Progenitor cell of endocrine pancreas (in vitro differentiated cells): Measurements from ENCODE around the gene C4orf50. TPM values are rescaled to one million over a fixed set of nuclear protein-coding genes. Genes with fewer than 3 reads are reported as not detected.

Experiments
- DNase-seq: peaks from one replicate; pipeline ENCODE4 v3.0.0; 2021; ENCODE audit warnings: low spot score; ENCODE audit not compliant: unreplicated experiment
- H3K27ac Mint-ChIP-seq: 2 replicates; pipeline ENCODE4 v1.8.0; 2021; ENCODE audit warnings: mild to moderate bottlenecking, moderate library complexity, mixed read lengths
- H3K27me3 Mint-ChIP-seq: 2 replicates; pipeline ENCODE4 v1.8.0; 2021; ENCODE audit warnings: mixed read lengths
- H3K36me3 Mint-ChIP-seq: 2 replicates; pipeline ENCODE4 v1.8.0; 2022; ENCODE audit warnings: mixed read lengths; ENCODE audit not compliant: insufficient read depth
- H3K4me1 Mint-ChIP-seq: 2 replicates; pipeline ENCODE4 v1.8.0; 2021; ENCODE audit warnings: low read depth, mixed read lengths
- H3K4me3 Mint-ChIP-seq: 2 replicates; pipeline ENCODE4 v1.8.0; 2021; ENCODE audit warnings: low read depth, mild to moderate bottlenecking, moderate library complexity, mixed read lengths
- H3K9me3 Mint-ChIP-seq: 2 replicates; pipeline ENCODE4 v1.8.0; 2021; ENCODE audit warnings: low read depth, mixed read lengths
- CTCF ChIP-seq: fragments of 200-600 bp; sonication (generic); IDR thresholded peaks from one replicate; pipeline ENCODE4 v1.5.0; 2021; ENCODE audit warnings: antibody characterized with exemption, mild to moderate bottlenecking; ENCODE audit not compliant: unreplicated experiment
- total RNA-seq: library from RNA; stranded (reverse); gene quantifications from 2 replicates; pipeline ENCODE4 v1.2.1, GENCODE V29; 2021

C4orf50 gene
- total RNA-seq, 1 donor from 2014 or later = 0.19 TPM

- Mint-ChIP-seq H3K27me3 (peaks cover 10% of the 10 kb centered on the region), H3K27ac (no peak overlapping the region), H3K36me3 (no peaks in the 10 kb centered on the region), H3K4me3 (no peak overlapping the region), H3K4me1 (peaks cover 2% of the 10 kb centered on the region), H3K9me3 (peaks cover 12% of the 10 kb centered on the region)
- no peak for DNase-seq
- TF ChIP-seq CTCF = no peak
These were observed 36.8 kb upstream of the C4orf50 start for GRCh38 chr4:6055030-6055429.

DNA sequence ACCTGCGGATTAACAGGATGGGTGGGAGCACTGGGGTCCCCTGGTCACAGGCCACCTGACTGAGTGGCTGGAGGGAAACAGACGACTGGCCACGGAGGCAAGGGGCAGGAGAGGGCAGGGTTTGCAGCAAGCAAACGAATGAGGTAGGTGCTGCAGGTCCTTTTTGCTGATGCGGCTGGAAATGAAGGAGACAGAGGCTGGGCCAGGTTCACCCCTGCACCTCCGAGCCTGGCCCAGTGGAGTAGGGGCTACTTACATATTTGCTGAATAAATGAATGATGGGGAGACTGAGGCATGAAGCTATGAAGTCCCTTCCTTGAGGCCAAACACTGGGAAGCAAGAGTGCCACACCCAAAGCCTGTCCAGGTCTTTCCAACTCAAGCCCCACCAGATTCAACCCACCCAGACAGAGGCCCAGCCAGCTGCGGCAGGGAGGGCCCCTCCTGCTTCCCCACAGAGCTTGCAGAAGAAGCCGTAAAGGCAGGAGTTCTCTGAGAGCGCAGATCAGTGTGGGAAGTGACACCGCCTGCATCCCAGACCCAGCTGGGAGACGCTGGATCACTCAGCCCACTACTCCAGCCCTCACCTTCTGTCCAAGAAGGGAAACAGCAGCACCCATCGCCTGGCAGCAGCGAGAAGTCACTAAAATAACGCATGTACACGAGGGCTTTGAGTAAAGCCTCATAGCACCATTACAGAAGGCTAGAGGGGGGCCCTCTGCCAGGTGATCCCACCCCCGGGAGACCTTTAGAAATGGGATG, 36.1 kb upstream of the C4orf50 start:
- peaks cover 16% of the 10 kb centered on the region for H3K27me3 Mint-ChIP-seq
- H3K36me3 Mint-ChIP-seq = no peaks in the 10 kb centered on the region
- TF ChIP-seq CTCF = no peak
- H3K4me1 Mint-ChIP-seq = peaks cover 2% of the 10 kb centered on the region
- peaks cover 10% of the 10 kb centered on the region for H3K9me3 Mint-ChIP-seq
- no peak for DNase-seq
- H3K4me3 Mint-ChIP-seq = no peak overlapping the region
- no peak overlapping the region for H3K27ac Mint-ChIP-seq

- H3K36me3 Mint-ChIP-seq = no peaks in the 10 kb centered on the region
- no peak overlapping the region for H3K27ac Mint-ChIP-seq
- H3K9me3 Mint-ChIP-seq = peaks cover 3% of the 10 kb centered on the region
- no peak for TF ChIP-seq CTCF
- no peak for DNase-seq
- H3K27me3 Mint-ChIP-seq = peaks cover 23% of the 10 kb centered on the region
- no peak overlapping the region for H3K4me3 Mint-ChIP-seq
- peaks cover 2% of the 10 kb centered on the region for H3K4me1 Mint-ChIP-seq
These were observed 34.4 kb upstream of the C4orf50 start for GRCh38 chr4:6052679-6053078.

GRCh38 chr4:6050551-6050950, 32.3 kb upstream of the C4orf50 start:
- H3K9me3 Mint-ChIP-seq = no peaks in the 10 kb centered on the region
- no peak for TF ChIP-seq CTCF
- no peak for DNase-seq
- peaks cover 25% of the 10 kb centered on the region for H3K27me3 Mint-ChIP-seq
- peaks cover 2% of the 10 kb centered on the region for H3K4me1 Mint-ChIP-seq
- H3K4me3 Mint-ChIP-seq = no peak overlapping the region
- H3K36me3 Mint-ChIP-seq = no peaks in the 10 kb centered on the region
- no peak overlapping the region for H3K27ac Mint-ChIP-seq

DNA sequence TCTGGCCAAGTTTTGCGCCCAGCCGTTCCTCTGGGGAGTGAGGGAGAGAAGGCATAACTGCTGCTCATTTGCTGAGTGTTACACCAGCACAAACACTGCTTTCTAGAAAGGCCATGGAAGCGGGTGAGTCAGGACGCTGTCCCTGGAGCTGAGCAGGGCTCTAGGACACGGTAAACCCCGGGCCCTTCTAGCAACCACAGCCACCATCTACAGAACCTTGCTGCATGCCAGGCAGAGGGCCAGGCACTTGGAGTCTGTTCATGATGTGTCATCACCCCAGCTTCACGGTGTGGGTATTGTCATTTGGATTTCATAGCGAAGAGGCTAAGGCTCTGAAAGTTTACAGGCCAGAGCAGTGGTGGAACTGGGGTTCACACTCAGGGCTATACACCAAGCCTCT, 31.8 kb upstream of the C4orf50 start:
- no peak for TF ChIP-seq CTCF
- DNase-seq = no peak
- no peak overlapping the region for H3K4me3 Mint-ChIP-seq
- no peaks in the 10 kb centered on the region for H3K36me3 Mint-ChIP-seq
- no peaks in the 10 kb centered on the region for H3K9me3 Mint-ChIP-seq
- no peak overlapping the region for H3K27ac Mint-ChIP-seq
- H3K4me1 Mint-ChIP-seq = peaks cover 2% of the 10 kb centered on the region
- H3K27me3 Mint-ChIP-seq = peaks cover 27% of the 10 kb centered on the region
